ENCODE results near the gene PIK3R5.

The PIK3R5 gene

DNA sequence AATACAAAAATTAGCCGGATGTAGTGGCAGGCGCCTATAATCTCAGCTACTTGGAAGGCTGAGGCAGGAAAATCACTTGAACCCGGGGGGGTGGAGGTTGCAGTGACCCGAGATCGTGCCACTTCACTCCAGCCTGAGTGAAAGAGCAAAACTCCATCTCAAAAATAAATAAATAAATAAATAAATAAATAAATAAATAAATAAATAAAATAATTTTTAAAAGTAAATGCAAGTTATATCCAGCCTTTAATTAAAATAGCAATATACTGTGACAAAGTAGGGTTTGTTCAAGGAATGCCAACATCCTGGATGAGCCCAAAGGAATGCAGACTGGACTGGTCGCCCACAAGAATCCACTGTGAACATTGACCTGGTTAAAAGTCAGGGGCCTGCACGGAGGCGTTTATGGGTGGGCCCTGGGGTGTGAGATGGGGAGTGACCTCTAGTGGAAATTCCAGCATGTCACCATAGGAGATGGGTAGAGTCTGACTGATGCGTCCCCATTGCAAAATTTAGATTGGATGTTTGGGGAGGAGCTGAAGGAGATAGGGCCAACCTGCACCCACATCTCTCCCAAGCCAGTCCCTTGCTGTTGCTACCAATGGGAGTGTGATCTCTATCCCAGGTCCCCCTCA lies 9.7 kb upstream of the PIK3R5 start:
- TF ChIP-seq MYC (IDR thresholded peaks at IDR 0.05; ENCODE audit: low read depth, low read length), result no peak
- TF ChIP-seq POLR2A (IDR thresholded peaks at IDR 0.05; ENCODE audit: extremely low read depth, insufficient read length), result no peak
- TF ChIP-seq MAX (IDR thresholded peaks at IDR 0.05; ENCODE audit: low read depth, low read length), result no peak
- TF ChIP-seq, protein P1, sequence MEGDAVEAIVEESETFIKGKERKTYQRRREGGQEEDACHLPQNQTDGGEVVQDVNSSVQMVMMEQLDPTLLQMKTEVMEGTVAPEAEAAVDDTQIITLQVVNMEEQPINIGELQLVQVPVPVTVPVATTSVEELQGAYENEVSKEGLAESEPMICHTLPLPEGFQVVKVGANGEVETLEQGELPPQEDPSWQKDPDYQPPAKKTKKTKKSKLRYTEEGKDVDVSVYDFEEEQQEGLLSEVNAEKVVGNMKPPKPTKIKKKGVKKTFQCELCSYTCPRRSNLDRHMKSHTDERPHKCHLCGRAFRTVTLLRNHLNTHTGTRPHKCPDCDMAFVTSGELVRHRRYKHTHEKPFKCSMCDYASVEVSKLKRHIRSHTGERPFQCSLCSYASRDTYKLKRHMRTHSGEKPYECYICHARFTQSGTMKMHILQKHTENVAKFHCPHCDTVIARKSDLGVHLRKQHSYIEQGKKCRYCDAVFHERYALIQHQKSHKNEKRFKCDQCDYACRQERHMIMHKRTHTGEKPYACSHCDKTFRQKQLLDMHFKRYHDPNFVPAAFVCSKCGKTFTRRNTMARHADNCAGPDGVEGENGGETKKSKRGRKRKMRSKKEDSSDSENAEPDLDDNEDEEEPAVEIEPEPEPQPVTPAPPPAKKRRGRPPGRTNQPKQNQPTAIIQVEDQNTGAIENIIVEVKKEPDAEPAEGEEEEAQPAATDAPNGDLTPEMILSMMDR (IDR thresholded peaks at IDR 0.05; ENCODE audit: low read depth, low read length), result no peak
- DNase-seq (ENCODE audit: low read depth), result no peak
- H3K4me3 ChIP-seq (ENCODE audit: low read depth, low read length), result no peak overlapping the region

DNA sequence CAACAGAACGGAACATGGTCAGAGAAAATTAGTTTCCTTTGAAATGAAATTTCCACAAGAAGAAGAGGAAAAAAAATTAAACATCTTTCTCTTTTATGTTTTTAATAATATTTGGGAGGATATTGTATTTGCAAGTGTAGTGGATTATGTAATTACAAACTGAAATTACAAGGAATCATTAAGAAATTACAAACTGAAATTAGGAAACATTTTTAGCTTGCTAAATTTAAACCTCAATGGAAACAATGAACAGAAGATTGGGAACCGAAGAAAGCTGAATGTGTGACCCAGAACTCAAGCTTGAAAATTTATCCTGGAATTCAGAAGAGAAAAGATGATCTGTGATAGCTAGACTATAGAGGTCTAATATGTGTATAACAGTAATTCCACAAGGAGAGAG lies 4.4 kb upstream of the PIK3R5 start:
- TF ChIP-seq MYC (IDR thresholded peaks at IDR 0.05; ENCODE audit: low read depth, low read length) (no peak), POLR2A (IDR thresholded peaks at IDR 0.05; ENCODE audit: extremely low read depth, insufficient read length) (no peak)
- TF ChIP-seq, protein P1 (IDR thresholded peaks at IDR 0.05; ENCODE audit: low read depth, low read length), result no peak
- no peak overlapping the region for H3K4me3 ChIP-seq (ENCODE audit: low read depth, low read length)
- DNase-seq (ENCODE audit: low read depth), result no peak

- no peak for DNase-seq (ENCODE audit: low read depth)
- H3K4me3 ChIP-seq (ENCODE audit: low read depth, low read length), result no peak overlapping the region
- TF ChIP-seq, protein P1 (IDR thresholded peaks at IDR 0.05; ENCODE audit: low read depth, low read length), result no peak
- no peak for TF ChIP-seq MYC (IDR thresholded peaks at IDR 0.05; ENCODE audit: low read depth, low read length)
- TF ChIP-seq MAX (IDR thresholded peaks at IDR 0.05; ENCODE audit: low read depth, low read length), result no peak
- TF ChIP-seq POLR2A (IDR thresholded peaks at IDR 0.05; ENCODE audit: extremely low read depth, insufficient read length), result no peak
Observed at GRCh38 chr17:8968503-8968902, 3.0 kb upstream of the PIK3R5 start.

GRCh38 chr17:8967861-8968260 lies 2.4 kb upstream of the PIK3R5 start:
- no peak for DNase-seq (ENCODE audit: low read depth)
- H3K4me3 ChIP-seq (ENCODE audit: low read depth, low read length), result no peak overlapping the region
- TF ChIP-seq POLR2A (IDR thresholded peaks at IDR 0.05; ENCODE audit: extremely low read depth, insufficient read length), result no peak

DNA sequence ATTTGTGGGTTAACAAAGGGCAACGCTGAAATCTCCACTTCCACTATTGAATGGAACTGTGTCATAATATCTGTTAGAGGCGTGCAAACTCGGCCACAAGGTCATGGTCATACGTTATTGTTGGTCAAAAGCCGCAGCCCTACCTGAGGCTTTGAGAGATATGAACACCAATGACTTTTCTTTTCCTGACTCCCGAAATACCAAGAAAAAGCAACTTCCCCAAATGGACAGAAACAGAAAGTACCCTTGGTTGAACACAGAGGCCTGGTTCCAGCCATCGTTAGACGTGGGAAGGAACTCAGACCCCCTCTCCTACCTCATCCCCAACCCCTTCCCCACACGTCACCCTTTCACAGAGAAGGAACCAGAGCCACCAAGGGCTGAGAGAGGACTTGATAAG lies 1.4 kb upstream of the PIK3R5 start:
- peak; percentile 44 for DNase-seq (ENCODE audit: low read depth)
- H3K4me3 ChIP-seq (ENCODE audit: low read depth, low read length), result no peak overlapping the region
- TF ChIP-seq, protein P1 (IDR thresholded peaks at IDR 0.05; ENCODE audit: low read depth, low read length), result no peak
- TF ChIP-seq MAX (IDR thresholded peaks at IDR 0.05; ENCODE audit: low read depth, low read length) (no peak), MYC (IDR thresholded peaks at IDR 0.05; ENCODE audit: low read depth, low read length) (no peak), POLR2A (IDR thresholded peaks at IDR 0.05; ENCODE audit: extremely low read depth, insufficient read length) (no peak)

DNA sequence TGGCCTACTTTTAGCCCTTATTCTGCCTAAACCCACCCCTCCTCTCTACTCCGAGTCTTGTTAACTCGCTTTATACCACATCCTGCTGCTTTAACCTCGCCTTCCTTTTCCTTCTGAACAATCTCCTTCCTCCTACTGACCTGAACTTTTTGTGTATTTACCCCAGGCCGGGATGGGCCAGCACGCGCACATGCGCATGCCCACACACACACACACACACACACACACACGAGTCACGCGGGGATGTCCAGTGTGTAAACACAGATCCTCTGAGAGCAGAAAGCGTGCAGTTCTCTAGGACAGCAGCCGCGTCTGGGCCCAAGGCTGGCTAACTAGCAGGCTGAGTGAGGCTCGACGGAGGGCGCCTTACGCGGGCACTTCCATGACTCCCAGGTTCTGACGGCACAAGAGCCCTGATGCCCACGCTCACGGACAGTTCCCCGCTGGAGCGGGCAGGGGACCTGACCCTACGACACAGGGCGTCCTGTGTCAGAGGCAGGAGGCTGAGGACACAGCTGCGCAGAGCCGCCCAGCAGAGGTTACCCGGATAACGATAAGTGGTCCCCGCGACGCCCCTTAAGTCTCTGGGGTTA lies 610 bp downstream of the PIK3R5 start:
- TF ChIP-seq POLR2A (IDR thresholded peaks at IDR 0.05; ENCODE audit: extremely low read depth, insufficient read length) (no peak), MAX (IDR thresholded peaks at IDR 0.05; ENCODE audit: low read depth, low read length) (no peak)
- DNase-seq (ENCODE audit: low read depth), result peak; percentile 28
- peak overlapping the region; percentile 25 for H3K4me3 ChIP-seq (ENCODE audit: low read depth, low read length)
